Measurements from ENCODE around the gene ROR1.

ROR1 gene

GRCh38 chr1:63913533-63913932, 139.7 kb downstream of the ROR1 start:
- no peak for DNase-seq (ENCODE audit: low spot score)

GRCh38 chr1:63914241-63914640, 140.4 kb downstream of the ROR1 start:
- no peak for DNase-seq (ENCODE audit: low spot score)

GRCh38 chr1:63914706-63915105, 140.9 kb downstream of the ROR1 start:
- DNase-seq (ENCODE audit: low spot score) = no peak

GRCh38 chr1:63915121-63915520, 141.3 kb downstream of the ROR1 start:
- DNase-seq (ENCODE audit: low spot score) = no peak

- DNase-seq (ENCODE audit: low spot score) = no peak
Measured at GRCh38 chr1:63916485-63917360, 142.9 kb downstream of the ROR1 start.

GRCh38 chr1:63917571-63918417, 144.0 kb downstream of the ROR1 start:
- no peak for DNase-seq (ENCODE audit: low spot score)

GRCh38 chr1:63918418-63918945, 144.7 kb downstream of the ROR1 start:
- no peak for DNase-seq (ENCODE audit: low spot score)

- no peak for DNase-seq (ENCODE audit: low spot score)
Measured at GRCh38 chr1:63920154-63921117, 146.6 kb downstream of the ROR1 start.

- DNase-seq (ENCODE audit: low spot score) = no peak
Measured at GRCh38 chr1:63921359-63921758, 147.5 kb downstream of the ROR1 start.

- no peak for DNase-seq (ENCODE audit: low spot score)
Measured at GRCh38 chr1:63921802-63922201, 148.0 kb downstream of the ROR1 start.

- no peak for DNase-seq (ENCODE audit: low spot score)
Measured at GRCh38 chr1:63922848-63923247, 149.0 kb downstream of the ROR1 start.

GRCh38 chr1:63923302-63923701, 149.5 kb downstream of the ROR1 start:
- DNase-seq (ENCODE audit: low spot score) = no peak

- DNase-seq (ENCODE audit: low spot score) = no peak
Measured at GRCh38 chr1:63924600-63924999, 150.8 kb downstream of the ROR1 start.

- DNase-seq (ENCODE audit: low spot score) = no peak
Measured at GRCh38 chr1:63928186-63929105, 154.6 kb downstream of the ROR1 start.

- DNase-seq (ENCODE audit: low spot score) = no peak
Measured at GRCh38 chr1:63929106-63929478, 155.3 kb downstream of the ROR1 start.

GRCh38 chr1:63931468-63931867, 157.7 kb downstream of the ROR1 start:
- no peak for DNase-seq (ENCODE audit: low spot score)

- no peak for DNase-seq (ENCODE audit: low spot score)
Measured at GRCh38 chr1:63934697-63935096, 160.9 kb downstream of the ROR1 start.

GRCh38 chr1:63935143-63935542, 161.3 kb downstream of the ROR1 start:
- DNase-seq (ENCODE audit: low spot score) = no peak

- DNase-seq (ENCODE audit: low spot score) = no peak
Measured at GRCh38 chr1:63935553-63935952, 161.7 kb downstream of the ROR1 start.

GRCh38 chr1:63936276-63936675, 162.5 kb downstream of the ROR1 start:
- no peak for DNase-seq (ENCODE audit: low spot score)

GRCh38 chr1:63936801-63937200, 163.0 kb downstream of the ROR1 start:
- DNase-seq (ENCODE audit: low spot score) = no peak
